ENCODE results near the gene MVD.

The MVD gene

DNA sequence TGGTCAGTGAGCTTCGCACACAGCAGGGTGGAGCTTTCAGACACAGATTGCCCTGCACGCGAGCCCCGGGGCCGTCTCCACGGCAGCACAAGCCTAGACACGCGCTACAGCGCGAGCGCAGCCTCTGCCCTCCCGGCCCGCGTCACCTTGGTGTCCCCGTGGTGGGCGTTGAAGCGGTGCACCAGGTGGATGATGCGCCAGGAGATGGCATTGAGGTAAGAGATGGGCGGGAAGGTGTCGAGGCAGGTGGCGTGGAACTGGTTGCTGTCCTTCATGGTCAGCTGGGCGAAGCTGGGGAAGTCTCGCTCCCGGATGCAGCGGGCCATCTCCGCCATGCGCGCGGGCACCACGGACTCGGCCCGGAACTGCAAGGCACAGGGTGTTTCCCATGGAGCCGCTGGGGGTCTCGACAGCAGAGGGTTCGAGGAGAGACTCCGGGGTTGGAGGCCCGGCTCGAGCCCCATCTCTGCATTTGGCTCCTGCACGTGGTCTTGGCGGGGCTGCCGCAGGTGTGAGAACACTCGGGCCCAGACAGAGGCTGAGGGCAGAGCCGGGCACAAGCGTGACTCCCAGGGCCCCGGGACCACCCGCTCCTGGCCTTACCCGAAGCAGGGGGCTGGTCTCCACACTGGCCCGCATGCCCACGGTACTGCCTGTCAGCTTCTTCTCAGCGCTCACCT is 7.7 kb downstream of the MVD start:
- DNase-seq, result no peak

- DNase-seq, result no peak
Observed at GRCh38 chr16:88654363-88655052, 8.4 kb downstream of the MVD start.

DNA sequence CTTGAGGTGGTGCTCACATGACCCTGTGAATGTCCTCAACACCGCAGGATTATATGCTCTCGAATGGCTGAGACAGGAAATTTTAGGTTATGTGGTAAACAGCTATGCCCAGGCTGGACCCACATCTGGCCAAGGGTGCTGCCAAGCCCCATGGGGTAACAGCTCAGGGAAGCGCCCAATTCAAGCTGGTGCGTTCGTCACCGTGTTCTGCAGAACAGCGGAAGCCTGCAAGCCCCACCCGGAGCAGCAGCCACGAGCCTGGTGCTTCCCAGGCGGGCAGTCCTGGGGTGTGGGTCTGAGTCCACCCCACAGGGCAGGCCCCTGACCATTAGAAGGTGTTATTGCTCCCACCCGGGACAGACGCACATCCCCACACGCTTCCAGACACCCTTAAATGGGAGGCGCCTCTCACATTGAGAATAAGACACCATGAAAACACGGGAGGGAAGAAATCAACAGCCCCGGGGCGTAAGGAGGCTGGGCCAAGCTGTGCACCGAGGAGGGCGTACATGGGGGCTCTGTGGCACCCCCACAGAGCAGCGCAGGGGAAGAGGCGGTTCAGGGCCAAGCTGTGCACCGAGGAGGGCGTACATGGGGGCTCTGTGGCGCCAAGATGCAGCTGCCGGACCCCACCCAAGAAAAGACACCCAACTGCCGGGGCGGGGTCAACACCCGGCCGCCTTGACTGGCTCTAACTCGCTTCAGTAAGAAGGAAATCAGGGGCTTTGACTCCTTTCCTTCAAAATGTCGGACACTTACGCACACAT is 9.1 kb downstream of the MVD start:
- DNase-seq, result no peak

DNA sequence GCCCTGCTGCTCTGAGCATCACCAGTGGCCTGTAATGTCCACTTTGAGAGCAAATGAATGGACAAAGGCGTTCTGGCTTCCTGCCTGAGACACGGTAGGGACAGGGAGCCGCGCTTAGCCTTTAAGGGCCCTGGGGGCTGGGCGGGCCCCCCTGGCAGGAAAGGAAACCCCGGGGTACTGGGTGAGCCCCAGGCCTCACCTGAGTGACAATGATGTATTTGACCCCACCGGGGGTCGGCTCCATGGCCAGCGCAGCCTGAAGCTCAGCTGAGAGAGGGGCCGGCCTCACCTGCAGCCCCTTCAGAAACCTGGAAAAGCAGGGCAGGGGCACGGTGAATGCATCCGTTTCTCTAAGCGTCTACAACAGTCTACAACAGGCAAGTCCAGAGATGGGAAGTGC is 9.8 kb downstream of the MVD start:
- DNase-seq, result no peak

GRCh38 chr16:88652762-88653063 is 10.2 kb downstream of the MVD start:
- no peak for DNase-seq

DNA sequence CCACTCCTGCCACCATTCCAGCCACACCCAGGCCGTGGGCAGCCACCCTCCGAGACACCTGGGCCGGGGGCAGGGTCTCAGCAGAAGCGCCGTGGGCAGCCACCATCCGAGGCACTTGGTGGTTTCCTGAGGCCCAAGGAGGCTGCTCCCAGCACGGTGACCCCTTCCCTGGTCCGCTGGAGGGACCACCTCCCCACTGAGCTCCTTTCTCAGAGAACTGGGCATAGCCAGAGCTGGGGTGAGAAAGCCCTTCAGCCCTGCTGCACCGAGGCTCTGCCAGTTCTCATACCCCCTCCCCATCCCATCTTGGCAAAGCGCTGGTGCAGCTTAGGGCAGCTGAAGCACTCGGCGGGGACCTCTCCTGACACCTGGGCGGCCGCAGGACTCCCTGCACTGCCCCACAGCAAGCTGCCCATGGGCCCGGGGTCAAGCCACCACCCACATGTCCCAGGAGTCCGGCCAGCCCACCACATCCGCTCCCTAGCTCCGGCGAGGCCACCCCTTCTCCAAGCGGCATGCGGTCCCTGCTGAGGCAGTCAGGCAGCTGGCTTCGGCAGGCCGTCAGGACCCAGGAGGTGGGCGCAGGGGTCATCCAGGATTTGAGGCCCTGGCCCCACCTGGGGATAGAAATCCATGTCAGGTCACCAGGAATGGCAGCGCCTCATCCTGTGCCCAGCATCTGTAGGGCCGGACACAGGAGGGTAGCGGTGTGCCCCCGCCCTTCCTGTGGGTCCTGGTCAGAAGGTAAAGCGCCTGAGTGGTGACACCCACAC is 10.7 kb downstream of the MVD start:
- no peak for DNase-seq

GRCh38 chr16:88651276-88651988 is 11.5 kb downstream of the MVD start:
- DNase-seq, result peak; percentile 58 to 95 (median 65)

DNA sequence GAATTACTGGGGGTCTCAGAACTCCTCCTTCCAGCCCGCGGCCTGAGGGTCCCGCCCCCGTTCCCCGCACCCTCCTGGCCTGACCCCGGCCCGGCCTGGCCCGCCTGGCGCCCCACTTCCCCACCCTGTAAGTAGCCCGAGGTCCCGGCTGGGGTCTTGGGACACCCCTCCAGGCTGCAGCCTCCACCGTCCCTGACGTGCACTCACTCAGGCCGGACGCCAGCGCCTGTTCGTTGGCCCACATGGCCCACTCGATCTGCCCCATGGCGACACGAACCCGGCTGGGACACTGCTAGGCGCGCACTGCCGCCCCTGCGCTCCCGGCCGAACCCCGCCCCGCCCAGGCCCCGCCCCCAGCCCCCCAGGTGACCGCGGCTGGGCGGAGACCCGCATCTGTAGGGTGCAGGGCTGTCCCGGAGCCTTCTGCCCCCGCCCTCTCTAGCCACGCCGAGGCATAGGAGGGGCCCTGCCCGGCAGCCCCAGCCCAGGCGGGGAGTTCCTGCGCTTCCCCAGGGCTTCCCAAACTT is 12.1 kb downstream of the MVD start, which contains the start of gene CYBA:
TSS of gene CYBA (minus strand) at position 305 of the 527 bp plus-strand sequence. CDS start at position 265, 40 bp downstream.
- DNase-seq, result peak; percentile 66 to 89 (median 75)

DNA sequence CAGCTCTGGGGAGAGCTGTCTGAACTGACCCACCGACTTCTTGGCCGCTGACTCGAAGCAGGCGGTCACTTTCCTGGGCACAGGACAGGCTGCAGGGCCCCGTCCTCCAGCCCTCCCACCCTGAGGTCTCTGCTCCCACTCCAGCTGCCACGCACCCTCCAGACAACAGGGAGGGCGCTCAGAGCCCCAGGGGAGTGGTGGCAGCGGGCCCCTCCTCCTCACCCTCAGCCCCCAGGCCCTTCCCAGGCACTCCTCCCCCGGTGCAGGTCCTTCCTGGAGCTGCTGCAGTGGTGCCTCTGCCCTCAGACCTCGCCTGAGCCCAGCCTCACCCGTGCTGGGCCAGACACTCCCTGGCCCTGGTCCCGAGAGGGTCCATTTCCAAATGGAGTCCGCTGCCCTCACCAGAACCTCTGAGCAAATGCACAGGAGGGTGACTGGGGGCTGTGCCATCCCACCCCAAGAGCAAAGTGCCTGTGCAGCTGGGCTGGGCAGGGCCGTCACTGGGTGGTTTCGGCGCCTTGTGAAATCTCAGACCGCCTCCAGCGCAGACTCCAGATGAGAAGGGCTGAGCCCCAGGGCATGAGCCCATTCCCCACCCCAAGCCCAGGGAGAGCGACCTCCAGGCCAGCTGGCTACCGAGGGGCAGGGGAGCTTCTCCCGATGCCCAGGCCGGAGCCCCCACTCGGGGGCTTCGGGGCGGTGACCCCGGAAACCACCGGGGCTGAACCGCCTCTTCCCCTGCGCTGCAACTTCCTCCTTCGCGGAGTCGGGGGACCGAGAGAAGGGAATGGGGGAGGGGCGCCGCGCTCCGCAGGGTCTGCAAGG is 12.8 kb downstream of the MVD start:
- DNase-seq, result peak in 3 of 5 donors; percentile 17 to 53 (median 25)

GRCh38 chr16:88649195-88649923 is 13.5 kb downstream of the MVD start:
- DNase-seq, result no peak

DNA sequence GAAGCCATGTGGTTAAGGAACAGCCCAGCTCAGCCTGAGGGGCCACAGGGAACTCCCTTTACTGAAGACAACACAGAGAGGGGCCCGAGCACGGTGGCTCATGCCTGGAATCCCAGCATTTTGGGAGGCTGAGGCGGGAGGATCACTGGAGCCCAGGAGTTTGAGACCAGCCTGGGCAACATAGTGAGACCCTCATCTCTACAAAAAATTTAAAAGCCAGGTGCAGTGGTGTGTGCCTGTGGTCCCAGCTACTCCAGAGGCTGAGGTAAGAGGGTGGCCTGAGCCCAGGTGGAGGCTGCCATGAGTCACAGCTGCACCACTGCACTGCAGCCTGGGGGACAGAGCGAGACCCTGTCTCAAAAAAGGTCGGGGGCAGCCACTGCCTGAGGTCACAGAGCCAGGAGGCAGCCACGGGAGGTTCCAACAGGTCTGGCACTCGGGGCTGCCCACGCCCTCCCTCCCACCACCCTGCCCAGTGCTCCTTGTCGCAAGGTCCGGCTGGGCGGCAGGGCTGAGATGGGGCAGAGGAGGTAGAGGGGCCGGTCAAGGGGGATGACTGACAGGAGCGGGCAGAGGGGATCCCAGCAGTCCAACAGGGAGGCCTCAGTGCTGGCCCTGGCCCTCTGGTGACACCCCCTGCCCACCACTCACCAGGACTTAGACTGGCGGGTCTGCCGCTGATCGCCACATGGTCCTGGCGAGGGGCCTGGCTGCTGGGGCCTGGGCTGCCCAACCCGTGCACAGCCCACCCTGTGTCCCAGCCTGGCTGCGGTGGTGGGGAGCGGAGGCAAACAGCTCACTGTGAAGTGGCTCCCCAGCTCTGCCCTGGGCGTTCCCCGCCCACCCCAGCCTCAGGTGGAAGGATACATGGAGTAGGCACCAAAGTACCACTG is 15.5 kb downstream of the MVD start:
- DNase-seq, result no peak

DNA sequence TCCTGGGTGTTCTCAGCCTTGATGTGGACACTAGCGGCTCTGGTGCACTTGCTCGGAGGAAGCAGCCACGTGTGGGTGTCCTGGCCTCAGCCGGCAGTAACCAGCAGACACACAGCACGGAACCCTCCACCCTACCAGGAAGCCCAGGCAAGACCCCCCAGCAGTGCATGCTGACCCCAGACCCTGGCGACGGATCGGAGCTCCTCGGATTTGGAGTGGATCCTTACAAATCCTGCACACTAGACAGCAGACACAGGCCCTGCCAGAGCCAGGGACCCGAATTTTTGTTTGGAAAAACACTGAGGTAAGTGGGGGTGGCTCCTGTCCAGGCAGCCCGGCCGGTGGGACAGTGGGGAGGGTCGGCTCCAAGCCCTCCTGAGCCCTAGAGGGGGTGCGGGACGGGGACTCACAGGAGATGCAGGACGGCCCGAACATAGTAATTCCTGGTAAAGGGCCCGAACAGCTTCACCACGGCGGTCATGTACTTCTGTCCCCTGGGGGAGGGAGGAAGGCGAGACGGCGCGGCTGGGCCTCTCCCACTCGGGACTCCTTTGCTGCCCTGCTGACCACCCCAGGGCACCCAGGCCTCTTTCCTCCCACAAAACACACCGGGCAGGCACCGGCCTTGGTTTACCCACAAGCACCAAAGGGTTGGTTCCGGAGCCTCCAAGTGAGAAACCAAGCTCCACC is 16.4 kb downstream of the MVD start:
- no peak for DNase-seq

- no peak for DNase-seq
Observed at GRCh38 chr16:88645941-88646340, 16.9 kb downstream of the MVD start.

- no peak for DNase-seq
Observed at GRCh38 chr16:88645455-88645854, 17.4 kb downstream of the MVD start.

GRCh38 chr16:88643644-88643932 is 19.3 kb downstream of the MVD start:
- no peak for DNase-seq

DNA sequence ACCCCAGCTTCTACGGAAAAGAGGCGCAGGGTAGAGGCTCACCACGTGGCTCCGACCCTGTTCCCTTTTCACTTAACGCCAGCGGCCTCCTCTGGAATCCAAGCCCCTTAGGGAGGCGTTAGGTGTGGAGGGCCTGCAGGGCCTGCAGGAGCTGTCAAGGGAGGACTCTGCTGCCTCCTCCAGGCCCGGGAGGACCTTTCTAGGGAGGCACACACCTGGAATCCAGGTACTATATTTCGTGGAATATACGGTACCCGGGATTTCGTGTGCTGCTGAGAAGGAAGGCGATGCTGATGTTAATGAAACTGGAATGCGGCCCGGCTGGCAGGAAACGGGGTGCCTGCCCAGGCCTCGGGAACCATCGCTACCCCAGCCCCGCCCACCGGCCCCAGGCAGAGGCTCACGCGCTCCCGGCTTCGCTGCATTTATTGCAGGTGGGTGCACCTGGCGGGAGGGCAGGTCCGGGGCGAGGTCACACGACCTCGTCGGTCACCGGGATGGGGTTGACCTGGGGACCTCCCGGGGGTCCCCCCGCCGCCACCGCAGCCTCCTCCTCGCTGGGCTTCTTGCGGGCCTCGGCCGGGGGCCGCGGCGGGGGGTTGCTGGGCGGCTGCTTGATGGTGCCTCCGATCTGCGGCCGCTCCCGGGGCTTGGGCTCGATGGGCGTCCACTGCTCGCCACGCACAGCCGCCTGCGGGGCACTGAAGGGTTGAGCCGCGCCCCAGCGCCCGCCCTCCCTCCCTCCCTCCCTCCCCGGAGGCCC is 19.8 kb downstream of the MVD start:
- DNase-seq, result no peak

- no peak for DNase-seq
Observed at GRCh38 chr16:88640498-88641247, 22.2 kb downstream of the MVD start.

Measured in T-helper 1 cell (primary cell).